Ammon's horn (tissue), 1 donor: ENCODE results near the gene POLK.
"Not testable (repeated sequence)": the region's sequence is repeated elsewhere in the genome, so short reads cannot be mapped to it uniquely, and the experiment has no call there.

Source experiments
- DNase-seq: peaks from one replicate; pipeline ENCODE4 v3.0.0-alpha.2; 2016; ENCODE audit warnings: low spot score

The POLK gene

DNA sequence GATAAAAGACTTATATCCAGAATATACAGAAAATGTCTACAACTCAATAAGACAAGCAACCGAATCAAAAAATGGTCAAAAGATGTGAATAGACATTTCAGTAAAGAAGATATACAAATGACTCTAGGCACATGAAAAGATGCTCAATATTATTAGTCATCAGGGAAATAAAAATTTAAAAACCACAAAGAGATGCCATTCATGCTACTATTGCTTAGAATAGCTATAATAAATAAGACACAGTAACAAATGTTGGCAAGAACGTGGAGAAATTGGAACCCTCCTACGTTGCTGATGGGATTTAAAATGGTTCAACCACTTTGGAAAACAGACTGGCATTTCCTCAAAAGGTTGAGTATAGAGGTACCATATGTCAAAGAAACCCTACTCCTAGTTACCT lies 39.8 kb downstream of the POLK start:
- no peak for DNase-seq

DNA sequence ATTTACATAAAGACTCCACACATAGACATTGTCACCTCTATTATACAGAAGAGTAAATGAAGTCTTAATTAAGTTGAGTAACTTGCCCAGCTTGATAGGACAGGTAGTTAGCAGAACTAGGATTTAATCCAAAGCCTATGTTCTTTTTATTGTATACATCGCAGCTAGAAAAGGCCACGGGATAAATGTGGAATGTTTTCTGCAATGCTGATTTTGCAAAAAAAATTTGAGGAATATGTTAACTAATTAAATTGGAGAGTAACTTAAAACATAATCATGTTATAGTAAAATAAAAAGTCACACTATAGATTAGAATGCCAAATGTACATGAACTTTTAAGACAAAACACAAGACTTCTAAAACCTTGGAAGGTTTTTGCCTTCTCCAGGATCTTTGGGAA lies 41.1 kb downstream of the POLK start:
- DNase-seq: no peak

DNA sequence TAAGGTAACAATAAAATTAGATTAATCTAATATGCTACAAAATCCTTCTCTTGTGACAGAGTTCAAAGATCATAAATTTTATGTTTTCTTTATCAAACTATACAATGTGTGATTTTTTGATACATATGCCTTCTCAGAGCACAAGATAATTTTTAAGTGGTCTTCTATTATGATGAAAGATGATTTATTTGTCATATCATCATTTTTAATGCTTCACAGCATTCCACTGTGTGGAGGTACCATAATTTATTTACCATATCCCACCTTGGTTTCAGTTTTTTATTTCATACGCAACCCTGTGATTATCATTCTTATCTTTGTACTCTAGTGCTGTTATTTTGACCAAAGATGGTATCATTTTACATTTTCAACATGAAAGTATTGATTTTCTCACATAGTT lies 41.7 kb downstream of the POLK start:
- no peak for DNase-seq

DNA sequence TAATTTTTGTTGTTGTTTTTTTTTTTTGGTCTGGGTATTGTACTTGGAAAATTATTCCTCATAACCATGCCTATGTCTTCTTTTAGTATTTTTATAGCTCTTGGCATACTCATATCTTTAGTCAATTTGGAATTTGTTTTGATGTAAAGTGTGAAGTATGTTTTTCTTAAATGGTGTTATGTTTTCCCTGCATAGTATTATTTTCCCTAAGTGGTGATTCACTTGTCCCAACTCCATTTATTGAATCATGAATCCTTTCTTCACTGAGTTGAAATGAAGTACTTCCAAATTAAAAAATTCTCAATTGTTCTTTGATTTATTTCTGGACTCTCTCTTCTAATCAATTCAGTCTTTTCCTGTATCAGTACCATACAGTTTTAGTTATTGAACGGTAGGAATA lies 46.5 kb downstream of the POLK start:
- DNase-seq: no peak

DNA sequence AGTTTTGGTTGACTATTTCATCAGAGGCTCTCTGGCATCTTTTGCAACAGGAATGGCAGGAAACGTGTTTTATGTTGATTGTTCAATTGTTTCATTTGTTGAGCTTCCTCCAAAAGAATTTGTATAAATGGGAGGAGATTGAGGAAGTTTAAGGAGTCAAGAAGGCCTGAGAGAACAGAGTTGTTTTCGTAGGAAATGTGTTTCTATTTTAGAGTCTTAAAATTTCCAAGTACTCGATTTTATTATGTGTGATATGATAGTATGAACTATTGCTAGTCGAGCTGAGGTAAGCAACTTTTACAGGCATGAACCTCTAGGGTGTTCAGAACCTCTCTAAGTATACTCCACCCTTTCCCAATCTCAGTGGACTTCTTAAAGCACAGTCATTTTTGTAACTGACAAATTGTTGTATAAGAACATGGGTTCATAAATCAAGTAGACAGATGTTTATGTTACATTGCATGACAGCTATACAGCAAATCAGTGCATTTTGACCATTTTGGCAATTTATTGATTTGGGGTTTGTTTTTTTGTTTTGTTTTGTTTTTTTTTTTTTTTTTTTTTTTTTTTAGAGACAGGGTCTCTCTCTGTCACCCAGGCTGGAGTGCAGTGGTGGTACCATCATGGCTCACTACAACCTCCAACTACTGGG lies 47.4 kb downstream of the POLK start:
- DNase-seq: no peak

DNA sequence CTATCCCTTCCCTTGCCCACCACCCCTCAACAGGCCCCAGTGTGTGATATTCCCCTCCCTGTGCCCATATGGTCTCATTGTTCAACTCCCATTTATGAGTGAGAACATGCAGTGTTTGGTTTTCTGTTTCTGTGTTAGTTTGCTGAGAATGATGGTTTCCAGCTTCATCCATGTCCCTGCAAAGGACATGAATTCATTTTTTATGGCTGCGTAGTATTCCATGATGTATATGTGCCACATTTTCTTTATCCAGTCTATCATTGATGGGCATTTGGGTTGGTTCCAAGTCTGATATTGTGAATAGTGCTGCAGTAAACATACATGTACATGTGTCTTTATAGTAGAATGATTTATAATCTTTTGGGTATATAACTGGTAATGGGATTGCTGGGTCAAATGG lies 49.0 kb downstream of the POLK start:
- not testable (repeated sequence) for DNase-seq

DNA sequence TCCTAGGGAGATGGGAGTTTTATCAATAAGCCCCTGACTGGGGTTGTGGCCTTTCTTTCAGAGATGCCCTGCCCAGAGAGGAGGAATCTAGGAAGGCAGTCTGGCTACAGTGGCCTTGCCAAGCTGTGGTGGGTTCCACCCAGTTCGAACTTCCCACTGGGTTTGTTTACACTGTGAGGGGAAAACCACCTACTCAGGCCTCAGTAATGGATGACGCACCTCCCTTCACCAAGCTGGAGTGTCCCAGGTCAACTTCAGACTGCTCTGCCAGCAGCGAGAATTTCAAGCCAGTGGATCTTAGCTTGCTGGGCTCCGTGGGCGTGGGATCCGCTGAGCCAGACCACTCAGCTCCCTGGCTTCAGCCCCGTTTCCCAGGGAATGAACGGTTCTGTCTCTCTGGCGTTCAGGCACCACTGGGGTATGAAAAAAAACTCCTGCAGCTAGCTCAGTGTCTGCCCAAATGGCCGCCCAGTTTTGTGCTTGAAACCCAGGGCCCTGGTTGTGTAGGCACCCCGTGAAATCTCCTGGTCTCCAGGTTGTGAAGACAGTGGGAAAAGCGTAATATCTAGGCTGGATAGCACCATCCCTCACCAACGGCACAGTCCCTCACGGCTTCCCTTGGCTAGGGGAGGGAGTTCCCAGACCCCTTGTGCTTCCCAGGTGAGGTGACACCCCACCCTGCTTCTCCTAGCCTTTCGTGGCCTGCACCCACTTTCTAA lies 54.5 kb downstream of the POLK start:
- DNase-seq: not testable (repeated sequence)

DNA sequence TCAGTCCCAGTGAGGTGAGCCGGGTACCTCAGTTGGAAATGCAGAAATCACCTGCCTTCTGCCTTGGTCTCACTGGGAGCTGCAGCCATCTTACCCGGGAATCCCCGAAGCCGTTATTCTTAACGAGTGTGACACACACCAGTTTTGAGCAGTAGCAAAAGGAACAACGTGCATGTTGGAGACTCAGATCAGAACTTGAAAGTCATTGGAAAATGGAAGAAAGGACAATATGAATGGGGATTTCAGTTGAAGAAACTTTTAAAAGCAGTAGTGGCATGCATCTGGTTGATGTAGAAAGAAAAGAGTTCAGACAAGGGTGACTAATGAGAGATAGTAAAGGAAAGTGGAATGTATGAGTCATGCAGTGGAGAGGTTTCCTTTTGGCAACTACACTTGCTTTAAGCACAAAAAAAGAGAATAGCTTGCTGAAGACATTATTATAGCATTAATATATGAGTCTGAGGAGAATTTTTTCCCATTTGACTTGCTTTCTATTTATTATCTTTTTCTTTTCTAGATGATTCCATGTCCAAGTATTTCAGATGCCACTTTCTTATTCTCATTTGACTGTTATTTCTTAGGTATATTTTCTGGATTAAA lies 55.1 kb downstream of the POLK start:
- DNase-seq: no peak

DNA sequence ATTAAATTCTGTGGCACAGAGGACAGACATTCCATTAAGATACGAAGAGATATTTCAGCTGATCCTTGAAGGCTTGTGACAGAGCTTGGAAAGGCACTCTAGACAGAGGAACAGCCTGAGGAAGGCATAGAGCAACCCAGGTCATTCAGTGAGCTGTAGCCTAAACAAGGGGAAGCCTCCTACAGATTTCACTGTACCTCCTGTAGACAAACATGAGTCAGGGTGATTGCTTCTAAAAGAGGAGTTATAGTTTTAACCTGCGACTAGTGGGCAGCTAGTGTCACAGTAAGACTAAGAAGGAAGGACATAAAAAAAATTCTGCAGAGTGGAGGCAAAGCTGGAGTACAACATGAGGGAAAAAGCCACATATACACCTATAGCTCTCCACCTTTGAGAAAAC lies 56.0 kb downstream of the POLK start:
- DNase-seq: no peak

DNA sequence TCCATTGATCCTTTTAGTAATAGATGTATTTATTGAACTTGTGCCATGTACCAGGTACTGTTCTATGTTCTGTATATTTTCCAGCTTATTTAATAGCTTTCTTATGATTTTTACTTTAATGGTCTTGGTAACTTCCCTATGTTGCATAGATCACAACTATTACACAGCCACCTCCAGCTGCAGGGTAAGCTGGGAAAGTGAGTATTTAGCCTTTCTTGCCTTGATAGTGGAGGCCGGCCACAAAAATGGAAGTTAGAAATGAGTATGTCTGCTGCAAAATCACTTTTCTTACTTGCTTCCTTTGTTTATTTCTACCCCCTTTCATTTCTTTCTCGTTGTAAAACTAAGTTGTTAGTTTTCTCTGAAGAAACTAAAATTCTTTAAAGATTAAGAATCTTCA lies 56.5 kb downstream of the POLK start:
- no peak for DNase-seq

DNA sequence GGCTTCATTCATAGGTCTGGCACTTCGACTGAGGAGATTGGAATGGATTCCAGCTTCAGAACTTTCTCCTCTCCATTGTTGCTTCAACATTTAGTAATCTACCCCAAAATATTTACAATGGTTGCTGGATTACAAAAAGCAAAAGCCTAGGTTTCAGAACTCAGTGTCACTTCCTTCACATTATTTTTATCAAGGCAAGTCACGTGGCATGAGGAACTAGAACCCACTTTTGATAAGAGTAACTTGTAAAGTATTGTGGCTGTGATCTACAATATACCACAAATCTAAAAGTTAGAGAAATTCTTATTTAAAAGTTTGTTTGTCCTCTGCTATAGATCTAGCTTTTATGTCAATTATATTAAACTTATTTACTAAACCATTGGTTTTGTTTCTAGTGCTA lies 59.9 kb downstream of the POLK start:
- DNase-seq: no peak

DNA sequence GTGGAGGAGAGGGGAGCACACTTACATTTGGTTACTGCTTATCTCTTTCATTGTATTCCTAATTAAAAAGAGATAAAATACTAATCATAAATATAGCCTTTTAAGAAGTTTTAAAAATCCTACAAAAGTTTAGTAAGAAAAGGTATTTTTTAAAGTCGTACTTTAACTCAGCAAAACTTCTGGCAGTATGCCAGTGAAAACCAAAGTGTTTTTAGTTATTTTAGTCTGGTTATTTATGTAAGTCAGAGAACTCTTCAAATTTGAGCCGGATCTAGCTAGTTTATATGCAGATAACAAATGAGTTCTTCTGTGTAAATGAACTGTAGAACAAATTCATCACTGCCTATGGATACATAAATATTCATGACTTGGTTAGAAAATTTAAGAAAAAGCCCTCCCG lies 63.1 kb downstream of the POLK start:
- DNase-seq: no peak

DNA sequence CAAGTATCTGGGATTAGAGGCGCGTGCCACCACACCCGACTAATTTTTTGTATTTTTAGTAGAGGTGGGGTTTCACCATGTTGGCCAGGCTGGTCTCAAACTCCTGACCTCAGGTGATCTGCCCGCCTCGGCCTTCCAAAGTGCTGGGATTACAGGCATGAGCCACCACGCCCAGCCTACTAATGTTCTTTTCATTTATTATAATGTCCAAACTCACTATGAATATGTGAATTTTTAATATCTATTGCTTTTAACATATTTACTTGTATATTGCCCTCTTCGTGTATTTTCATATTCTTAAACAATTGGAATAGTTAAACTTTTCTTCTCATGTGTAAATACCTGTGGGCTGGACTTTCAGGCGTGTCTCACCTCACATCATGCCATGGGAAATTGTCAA lies 66.6 kb downstream of the POLK start:
- DNase-seq: not testable (repeated sequence)

DNA sequence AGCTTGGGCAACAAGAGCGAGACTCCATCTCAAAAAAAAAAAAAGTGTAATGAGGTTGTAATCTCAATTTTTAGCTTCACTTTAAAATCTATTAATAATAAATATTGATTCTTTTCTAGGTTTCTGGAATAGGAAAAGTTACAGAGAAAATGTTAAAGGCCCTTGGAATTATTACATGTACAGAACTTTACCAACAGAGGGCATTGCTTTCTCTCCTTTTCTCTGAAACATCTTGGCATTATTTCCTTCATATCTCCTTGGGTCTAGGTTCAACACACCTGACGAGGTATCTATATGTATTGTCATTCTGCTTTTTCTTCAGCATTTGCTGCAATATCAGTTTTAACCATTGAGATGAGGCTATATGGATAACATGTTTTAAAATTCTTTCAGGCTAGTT lies 73.0 kb downstream of the POLK start:
- no peak for DNase-seq

DNA sequence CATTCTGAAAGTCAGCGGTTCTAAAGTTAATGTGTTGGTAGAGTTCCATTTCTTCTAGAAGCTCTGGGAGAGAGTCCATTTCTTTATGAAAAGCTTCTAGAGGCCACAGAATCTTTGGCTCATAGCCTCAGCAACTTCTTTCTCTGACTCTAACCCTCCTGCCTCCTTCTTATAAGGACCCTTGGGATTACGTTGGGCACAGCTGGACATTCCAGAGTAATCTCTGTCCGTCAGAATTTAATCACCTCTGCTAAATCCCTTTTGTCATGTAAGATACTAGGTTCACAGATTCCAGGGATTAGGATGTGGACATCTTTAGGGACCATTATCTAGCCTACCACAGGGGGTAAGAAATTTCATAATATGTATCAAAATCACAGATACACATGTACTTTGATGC lies 77.0 kb downstream of the POLK start:
- no peak for DNase-seq

DNA sequence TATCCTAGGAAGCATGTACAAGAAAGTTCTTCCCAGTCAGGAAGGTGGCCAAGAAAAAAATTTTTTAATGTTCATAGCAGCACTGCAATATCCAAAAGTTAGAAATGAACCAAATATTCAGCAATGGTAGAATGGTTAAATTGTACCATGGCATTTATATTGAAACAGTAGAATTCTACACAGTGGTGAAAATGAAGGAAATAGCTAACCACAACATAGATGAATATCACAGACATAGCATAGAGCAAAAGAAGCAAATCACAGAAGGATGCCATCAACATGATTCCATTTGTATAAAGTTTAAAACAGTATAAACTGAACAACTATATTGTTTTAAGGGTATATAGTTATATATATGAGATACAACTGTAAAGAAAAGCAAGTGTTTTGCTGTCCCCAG lies 88.8 kb downstream of the POLK start:
- no peak for DNase-seq

DNA sequence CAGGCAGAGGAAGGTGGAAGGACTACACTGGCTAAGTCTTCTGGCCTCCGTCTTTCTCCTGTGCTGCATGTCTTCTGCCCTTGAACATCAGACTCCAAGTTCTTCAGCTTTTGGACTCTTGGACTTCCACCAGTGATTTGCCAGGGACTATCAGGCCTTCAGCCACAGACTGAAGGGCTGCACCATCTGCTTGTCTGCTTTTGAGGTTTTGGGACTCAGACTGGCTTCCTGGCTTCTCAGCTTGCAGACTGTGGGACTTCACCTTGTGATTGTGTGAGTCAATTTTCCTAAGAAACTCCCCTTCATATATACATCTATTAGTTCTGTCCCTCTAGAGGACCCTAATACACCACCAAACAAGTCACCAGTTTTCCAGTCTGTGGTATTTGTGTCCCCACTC lies 89.9 kb downstream of the POLK start:
- no peak for DNase-seq

DNA sequence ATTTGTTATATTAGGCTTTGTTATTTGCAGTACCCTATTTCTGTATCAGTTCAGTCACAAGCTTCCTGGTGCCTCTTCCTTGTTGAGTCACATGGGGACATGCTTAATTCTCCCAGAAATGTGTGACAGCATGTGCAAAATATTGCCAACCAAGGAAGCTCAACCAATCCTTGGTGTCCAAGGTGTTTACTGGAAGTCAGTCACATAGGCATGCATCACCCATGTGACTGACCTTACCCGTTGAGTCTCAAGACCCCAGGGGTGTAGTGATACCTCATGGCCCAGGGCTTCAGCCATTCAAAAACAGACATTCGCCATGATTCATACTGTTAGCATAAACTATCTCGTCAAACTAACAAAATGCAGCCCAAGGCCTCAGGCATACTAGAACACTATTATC lies 90.3 kb downstream of the POLK start:
- DNase-seq: no peak

DNA sequence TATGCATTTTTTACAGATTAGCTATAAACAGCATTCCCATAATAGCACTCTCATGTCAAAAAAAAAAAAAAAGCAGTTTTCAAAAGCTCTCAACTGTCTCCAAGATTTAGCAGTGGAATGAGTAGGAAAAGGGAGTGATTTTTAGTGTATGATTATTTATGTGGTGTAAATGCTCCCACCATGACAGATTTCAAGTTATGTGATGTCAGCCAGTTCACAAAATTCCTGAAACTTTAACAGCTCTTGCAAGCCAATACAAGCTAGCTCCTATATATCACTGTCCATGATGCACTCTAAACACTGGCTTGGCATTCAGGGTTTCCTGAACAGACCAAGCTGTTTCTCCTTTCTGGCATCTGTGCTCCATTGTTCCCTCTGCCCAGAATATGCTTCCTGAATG lies 91.7 kb downstream of the POLK start:
- no peak for DNase-seq

DNA sequence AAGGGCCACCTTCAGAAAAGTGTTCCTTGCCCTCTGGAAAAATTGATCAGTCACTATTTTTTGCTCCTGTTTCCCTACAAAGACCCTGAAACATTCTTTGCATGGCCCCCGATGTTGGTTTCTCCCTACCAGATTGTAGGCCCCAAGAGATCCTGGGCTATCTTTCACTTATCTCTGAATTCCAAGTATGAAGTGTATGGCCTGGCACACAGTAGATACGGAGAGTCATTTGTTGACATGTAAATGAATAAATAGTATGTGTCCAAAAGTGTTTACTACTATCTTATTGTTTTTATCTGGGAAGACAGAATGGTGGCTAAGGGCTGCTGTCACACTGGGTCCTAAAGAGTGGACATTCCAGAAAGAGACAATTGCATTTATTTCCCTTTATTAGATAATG lies 92.1 kb downstream of the POLK start:
- DNase-seq: no peak

DNA sequence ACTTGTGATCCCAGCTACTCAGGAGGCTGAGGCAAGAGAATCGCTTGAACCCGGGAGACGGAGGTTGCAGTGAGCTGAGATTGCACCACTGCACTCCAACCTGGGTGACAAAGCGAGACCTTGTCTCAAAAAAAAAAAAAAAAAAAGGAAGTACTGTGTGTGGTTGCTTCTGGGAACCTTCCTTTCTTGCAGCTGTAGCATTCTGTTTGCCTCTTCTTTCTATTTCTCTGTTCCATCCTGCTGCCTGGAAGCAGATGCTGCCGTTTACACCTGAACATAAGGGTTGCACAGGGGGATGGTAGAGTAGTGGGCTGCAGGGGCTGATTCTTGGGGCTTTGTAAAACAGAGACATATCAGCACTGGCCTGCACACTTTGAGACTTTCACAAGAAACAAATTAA lies 95.7 kb downstream of the POLK start:
- DNase-seq: not testable (repeated sequence)

DNA sequence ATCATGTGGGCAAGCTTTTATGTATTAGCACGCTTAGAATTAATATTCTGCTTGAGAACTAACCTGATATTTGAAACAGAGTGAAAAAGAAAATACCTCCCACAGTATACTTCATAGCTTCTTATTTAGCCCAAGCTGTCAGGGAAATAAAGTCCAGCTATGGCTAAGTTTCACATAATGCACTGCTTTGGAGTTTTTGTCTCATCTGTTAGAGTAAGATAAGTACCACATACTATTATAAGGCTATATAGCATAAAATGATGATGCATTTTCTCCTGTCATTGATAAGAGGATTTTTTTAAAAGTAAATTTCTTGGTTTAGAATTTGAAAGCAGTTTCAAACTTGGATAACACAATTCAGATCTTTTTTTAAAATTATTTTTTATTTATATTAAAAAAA lies 97.2 kb downstream of the POLK start:
- no peak for DNase-seq

DNA sequence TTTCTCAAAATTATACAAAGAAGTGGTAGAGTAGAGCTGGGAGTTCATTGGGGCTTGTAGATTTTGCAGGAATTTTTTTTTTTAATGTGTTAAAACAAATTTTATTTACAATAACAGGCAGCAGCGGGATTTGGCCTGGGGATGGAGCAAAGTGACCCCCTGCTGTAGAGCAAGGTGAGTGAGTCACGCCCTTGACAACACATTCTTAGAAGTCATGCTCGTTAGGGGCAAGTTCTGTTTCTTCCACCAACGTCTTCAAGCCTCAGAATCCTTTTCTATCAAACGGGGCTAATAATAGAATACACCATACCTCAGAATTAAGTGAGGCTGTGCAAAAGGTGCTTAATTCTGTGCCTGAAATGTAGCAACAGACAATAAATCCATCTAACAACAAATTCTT lies 98.5 kb downstream of the POLK start:
- no peak for DNase-seq

DNA sequence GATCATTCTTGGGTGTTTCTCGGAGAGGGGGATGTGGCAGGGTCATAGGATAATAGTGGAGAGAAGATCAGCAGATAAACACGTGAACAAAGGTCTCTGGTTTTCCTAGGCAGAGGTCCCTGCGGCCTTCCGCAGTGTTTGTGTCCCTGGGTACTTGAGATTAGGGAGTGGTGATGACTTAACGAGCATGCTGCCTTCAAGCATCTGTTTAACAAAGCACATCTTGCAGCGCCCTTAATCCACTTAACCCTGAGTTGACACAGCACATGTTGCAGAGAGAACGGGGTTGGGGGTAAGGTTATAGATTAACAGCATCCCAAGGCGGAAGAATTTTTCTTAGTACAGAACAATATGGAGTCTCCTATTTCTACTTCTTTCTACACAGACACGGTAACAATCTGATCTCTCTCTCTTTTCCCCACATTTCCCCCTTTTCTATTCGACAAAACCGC lies 99.2 kb downstream of the POLK start:
- DNase-seq: not testable (repeated sequence)
